SK-N-SH (cell line): ENCODE results near the gene SDHAF4.

ENCODE experiments used
- CTCF ChIP-seq: fragments of 200-600 bp; sonication (generic); IDR thresholded peaks from 2 replicates; pipeline ENCODE4 v1.6.1; 2017; ENCODE audit warnings: antibody characterized with exemption, mild to moderate bottlenecking, moderate library complexity
- EP300 ChIP-seq, 2 experiments: IDR thresholded peaks; 2 replicates each; pipeline versions ENCODE4 v1.4.0 to v1.6.1; 2012; ENCODE audit warnings: borderline replicate concordance in 1 of 2, low read depth in 1 of 2, low read length in 1 of 2
- POLR2AphosphoS5 ChIP-seq: IDR thresholded peaks from 2 replicates; pipeline ENCODE4 v1.6.1; 2012; ENCODE audit warnings: low read depth, low read length
- TAF1 ChIP-seq: IDR thresholded peaks from 2 replicates; pipeline ENCODE4 v1.6.1; 2012; ENCODE audit warnings: low read depth, mild to moderate bottlenecking, low read length, moderate library complexity, borderline replicate concordance

- TF ChIP-seq TAF1: no peak
- TF ChIP-seq POLR2AphosphoS5: no peak
- TF ChIP-seq CTCF: no peak
- TF ChIP-seq EP300 (IDR thresholded peaks at IDR 0.05; ENCODE audit: borderline replicate concordance in 1 of 2, low read depth in 1 of 2, low read length in 1 of 2): no peak
These were observed 35.6 kb upstream of the SDHAF4 start for GRCh38 chr6:70531133-70531532.
